GM12878 (cell line): ENCODE results near the gene GHDC. TPM values are rescaled to one million over a fixed set of nuclear protein-coding genes. Genes with fewer than 3 reads are reported as not detected.

Experiments used
- ATF2 ChIP-seq: IDR thresholded peaks from 2 replicates; pipeline ENCODE4 v1.6.1; 2012; ENCODE audit warnings: low read length, inconsistent platforms
- BCLAF1 ChIP-seq: fragments of 450-650 bp; IDR thresholded peaks from 2 replicates; pipeline ENCODE4 v1.6.1; 2017; ENCODE audit warnings: antibody characterized with exemption, mild to moderate bottlenecking, moderate library complexity
- CEBPB ChIP-seq, 2 experiments: fragments of 150-350 bp in 1 of 2; IDR thresholded peaks; 2 replicates each; pipeline ENCODE4 v1.6.1; 2012 to 2014; ENCODE audit warnings: low read depth in 2 of 2, low read length in 2 of 2, borderline replicate concordance in 1 of 2, inconsistent platforms in 1 of 2
- CHD1 ChIP-seq: IDR thresholded peaks from 2 replicates; pipeline ENCODE4 v1.6.1; 2012; ENCODE audit warnings: low read depth, low read length, improper control_type of control experiment
- E2F8 ChIP-seq: fragments of 450-650 bp; IDR thresholded peaks from 2 replicates; pipeline ENCODE4 v1.6.1; 2018; ENCODE audit warnings: mild to moderate bottlenecking, low read depth, moderate library complexity; ENCODE audit not compliant: partially characterized antibody
- LARP7 ChIP-seq: fragments of 450-650 bp; IDR thresholded peaks from 2 replicates; pipeline ENCODE4 v1.6.1; 2017; ENCODE audit warnings: mild to moderate bottlenecking
- MLLT1 ChIP-seq: fragments of 450-650 bp; IDR thresholded peaks from 2 replicates; pipeline ENCODE4 v1.6.1; 2016; ENCODE audit warnings: mild to moderate bottlenecking
- RELA ChIP-seq: fragments of 450-650 bp; IDR thresholded peaks from 2 replicates; pipeline ENCODE4 v1.8.0; 2014; ENCODE audit warnings: borderline replicate concordance; ENCODE audit not compliant: partially characterized antibody
- RUNX3 ChIP-seq: IDR thresholded peaks from 2 replicates; pipeline ENCODE4 v1.6.1; 2012; ENCODE audit warnings: low read length, inconsistent platforms
- SIN3A ChIP-seq: IDR thresholded peaks from 2 replicates; pipeline ENCODE4 v1.6.1; 2012; ENCODE audit warnings: low read depth, low read length, improper control_type of control experiment
- SKIL ChIP-seq: fragments of 450-650 bp; IDR thresholded peaks from 2 replicates; pipeline ENCODE4 v1.6.1; 2017; ENCODE audit warnings: mild to moderate bottlenecking, low read depth, inconsistent platforms; ENCODE audit not compliant: poor library complexity, severe bottlenecking
- SPI1 ChIP-seq: IDR thresholded peaks from 2 replicates; pipeline ENCODE4 v1.6.1; 2011; ENCODE audit warnings: low read depth, mild to moderate bottlenecking, low read length, moderate library complexity, borderline replicate concordance; ENCODE audit not compliant: insufficient read depth
- TCF12 ChIP-seq: IDR thresholded peaks from 2 replicates; pipeline ENCODE4 v1.6.1; 2011; ENCODE audit warnings: low read depth, mild to moderate bottlenecking, low read length
- ZNF274 ChIP-seq: IDR thresholded peaks from one replicate; pipeline ENCODE4 v1.8.0; 2011; ENCODE audit not compliant: insufficient read length, insufficient read depth
- ZNF592 ChIP-seq: fragments of 450-650 bp; IDR thresholded peaks from 2 replicates; pipeline ENCODE4 v1.6.1; 2017; ENCODE audit warnings: mild to moderate bottlenecking, moderate library complexity
- polyA plus RNA-seq, 11 experiments: library from polyadenylated mRNA; depleted of rRNA in 4 of 11; unstranded in 6 of 11; stranded (reverse) in 5 of 11; fragments of >200 nt; fragmentation: Nextera tagmentation in 4 of 11; fragmentation: Illumina TruSeq in 1 of 11; extraction: Ambion mirVana in 4 of 11; extraction: Trizol in 1 of 11; gene quantifications; 1 replicate in 1 of 11; 2 replicates in 10 of 11; pipeline versions ENCODE4 v1.2.1 to v1.2.3, GENCODE V29; 2011 to 2016; ENCODE audit warnings: inconsistent platforms in 2 of 11, missing spikeins in 2 of 11, low read depth in 1 of 11
- total RNA-seq, 4 experiments: library from RNA; depleted of rRNA in 3 of 4; stranded (reverse); fragments of >200 nt in 3 of 4; fragmentation: Illumina TruSeq in 1 of 4; extraction: Trizol in 1 of 4; gene quantifications; 2 replicates each; pipeline versions ENCODE4 v1.2.1 to v1.2.3, GENCODE V29; 2013 to 2021

GHDC gene
- total and polyA plus RNA-seq, 10 of the 15 experiments (the other 5 are each of a cell fraction or from before 2014, with no cell fraction given): 0.72 to 20.6 (median 12.9) TPM

- TF ChIP-seq SKIL (peak; percentile 90), E2F8 (no peak), CEBPB (IDR thresholded peaks at IDR 0.05; ENCODE audit: borderline replicate concordance in 1 of 2, low read depth in 2 of 2, low read length in 2 of 2) (no peak), ATF2 (no peak), SPI1 (peak; percentile 36; the same call in 1 of the 2 replicates), BCLAF1 (no peak), RUNX3 (peak; percentile 32; the same call in 1 of the 2 replicates), SIN3A (no peak), RELA (peak; percentile 56), ZNF592 (no peak), ZNF274 (no peak), TCF12 (peak; percentile 33; the same call in 1 of the 2 replicates), MLLT1 (no peak), LARP7 (no peak), CHD1 (no peak)
These were observed 15.5 kb downstream of the GHDC start (continued) for GRCh38 chr17:42178817-42179216.
